A549 (cell line): Measurements from ENCODE around the gene TMEM191C.
"Not testable (repeated sequence)": the region's sequence is repeated elsewhere in the genome, so short reads cannot be mapped to it uniquely, and the experiment has no call there.

ENCODE experiments used
- CEBPB ChIP-seq, 2 experiments: fragments of >200 bp in 1 of 2; sonication (Bioruptor Twin) in 1 of 2; formaldehyde crosslinking in 1 of 2; IDR thresholded peaks; 2 replicates each; pipeline ENCODE4 v1.6.1; 2012 to 2016
- CTCF ChIP-seq: fragments of >200 bp; sonication (Bioruptor Twin); formaldehyde crosslinking; IDR thresholded peaks from 3 replicates; pipeline ENCODE4 v1.5.1; 2016
- EP300 ChIP-seq, 2 experiments: fragments of >200 bp; sonication (Bioruptor Twin); formaldehyde crosslinking; IDR thresholded peaks; 2 replicates in 1 of 2; 3 replicates in 1 of 2; pipeline ENCODE4 v1.6.1; 2016 to 2017
- KDM1A ChIP-seq: fragments of 200-600 bp; sonication (generic); IDR thresholded peaks from 2 replicates; pipeline ENCODE4 v1.6.1; 2016; ENCODE audit warnings: low read depth, mild to moderate bottlenecking
- MAFK ChIP-seq: fragments of 450-650 bp; IDR thresholded peaks from 2 replicates; pipeline ENCODE4 v1.6.1; 2014; ENCODE audit not compliant: partially characterized antibody
- MYC ChIP-seq: IDR thresholded peaks from 2 replicates; pipeline ENCODE4 v1.6.1; 2012; ENCODE audit warnings: mild to moderate bottlenecking, inconsistent platforms, low read length, improper control_type of control experiment, borderline replicate concordance
- PBX3 ChIP-seq: IDR thresholded peaks from 2 replicates; pipeline ENCODE4 v1.6.1; 2012
- PHF8 ChIP-seq: fragments of 200-600 bp; sonication (generic); IDR thresholded peaks from 2 replicates; pipeline ENCODE4 v1.6.1; 2016; ENCODE audit warnings: low read depth, mild to moderate bottlenecking, antibody characterized with exemption, moderate library complexity, borderline replicate concordance
- POLR2A ChIP-seq: IDR thresholded peaks from 2 replicates; pipeline ENCODE4 v1.6.1; 2012; ENCODE audit warnings: mild to moderate bottlenecking, low read length
- TF ChIP-seq, protein P1 (sequence below): fragments of 250-450 bp; sonication (Bioruptor Pico); IDR thresholded peaks from 2 replicates; pipeline ENCODE4 v1.5.0; 2021; ENCODE audit warnings: mild to moderate bottlenecking, moderate library complexity, borderline replicate concordance
- TF ChIP-seq, protein P2 (sequence below): fragments of 200-600 bp; sonication (generic); IDR thresholded peaks from 2 replicates; pipeline ENCODE4 v1.6.1; 2016; ENCODE audit warnings: antibody characterized with exemption, mild to moderate bottlenecking, moderate library complexity

DNA sequence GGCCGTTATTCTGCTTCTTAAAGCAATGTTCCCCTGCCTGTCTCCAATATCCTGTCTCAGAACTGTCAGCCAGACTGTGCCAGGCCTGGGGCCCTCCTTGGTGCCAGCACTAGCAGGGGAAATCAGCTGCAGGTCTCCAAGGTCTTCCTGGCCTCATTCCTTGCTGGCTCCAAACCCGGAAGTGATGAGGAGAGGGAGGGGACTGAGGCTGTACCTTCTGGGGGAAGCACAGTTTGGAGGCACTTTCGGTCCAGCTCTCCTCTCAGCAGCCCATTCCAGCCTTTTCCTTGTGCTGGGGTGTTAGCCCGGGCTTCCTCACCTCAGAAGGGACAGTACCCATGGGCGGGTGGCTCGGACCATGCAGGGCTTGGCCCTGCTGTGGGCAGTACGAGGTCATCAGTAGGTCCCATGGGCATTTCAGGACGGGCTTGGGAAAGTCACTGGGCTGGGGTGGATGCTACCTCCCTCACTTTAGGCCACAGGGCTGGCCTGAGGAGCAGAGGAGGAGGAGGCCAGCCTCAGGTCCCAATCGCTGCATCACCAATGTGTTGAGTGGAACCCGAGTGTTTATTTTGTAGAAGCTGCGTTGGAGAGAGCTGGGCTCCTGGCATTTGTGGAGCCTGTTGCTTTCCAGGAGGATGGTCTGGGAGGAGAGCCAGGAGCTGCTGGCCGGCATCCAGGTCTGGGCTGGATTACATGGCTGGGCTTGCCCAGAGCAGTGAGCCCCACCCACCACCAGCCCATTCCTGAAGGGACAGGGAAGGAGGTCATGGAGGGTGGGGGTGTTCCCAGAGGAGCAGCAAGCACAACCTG is 31.0 kb upstream of the TMEM191C start:
- TF ChIP-seq, protein P1, sequence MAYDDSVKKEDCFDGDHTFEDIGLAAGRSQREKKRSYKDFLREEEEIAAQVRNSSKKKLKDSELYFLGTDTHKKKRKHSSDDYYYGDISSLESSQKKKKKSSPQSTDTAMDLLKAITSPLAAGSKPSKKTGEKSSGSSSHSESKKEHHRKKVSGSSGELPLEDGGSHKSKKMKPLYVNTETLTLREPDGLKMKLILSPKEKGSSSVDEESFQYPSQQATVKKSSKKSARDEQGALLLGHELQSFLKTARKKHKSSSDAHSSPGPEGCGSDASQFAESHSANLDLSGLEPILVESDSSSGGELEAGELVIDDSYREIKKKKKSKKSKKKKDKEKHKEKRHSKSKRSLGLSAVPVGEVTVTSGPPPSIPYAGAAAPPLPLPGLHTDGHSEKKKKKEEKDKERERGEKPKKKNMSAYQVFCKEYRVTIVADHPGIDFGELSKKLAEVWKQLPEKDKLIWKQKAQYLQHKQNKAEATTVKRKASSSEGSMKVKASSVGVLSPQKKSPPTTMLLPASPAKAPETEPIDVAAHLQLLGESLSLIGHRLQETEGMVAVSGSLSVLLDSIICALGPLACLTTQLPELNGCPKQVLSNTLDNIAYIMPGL (CRISPR knock-in tag): not testable (repeated sequence)
- not testable (repeated sequence) for TF ChIP-seq EP300 (IDR thresholded peaks at IDR 0.05); PBX3; CTCF; POLR2A; MYC; MAFK; KDM1A; PHF8; CEBPB (IDR thresholded peaks at IDR 0.05)
- TF ChIP-seq, protein P2, sequence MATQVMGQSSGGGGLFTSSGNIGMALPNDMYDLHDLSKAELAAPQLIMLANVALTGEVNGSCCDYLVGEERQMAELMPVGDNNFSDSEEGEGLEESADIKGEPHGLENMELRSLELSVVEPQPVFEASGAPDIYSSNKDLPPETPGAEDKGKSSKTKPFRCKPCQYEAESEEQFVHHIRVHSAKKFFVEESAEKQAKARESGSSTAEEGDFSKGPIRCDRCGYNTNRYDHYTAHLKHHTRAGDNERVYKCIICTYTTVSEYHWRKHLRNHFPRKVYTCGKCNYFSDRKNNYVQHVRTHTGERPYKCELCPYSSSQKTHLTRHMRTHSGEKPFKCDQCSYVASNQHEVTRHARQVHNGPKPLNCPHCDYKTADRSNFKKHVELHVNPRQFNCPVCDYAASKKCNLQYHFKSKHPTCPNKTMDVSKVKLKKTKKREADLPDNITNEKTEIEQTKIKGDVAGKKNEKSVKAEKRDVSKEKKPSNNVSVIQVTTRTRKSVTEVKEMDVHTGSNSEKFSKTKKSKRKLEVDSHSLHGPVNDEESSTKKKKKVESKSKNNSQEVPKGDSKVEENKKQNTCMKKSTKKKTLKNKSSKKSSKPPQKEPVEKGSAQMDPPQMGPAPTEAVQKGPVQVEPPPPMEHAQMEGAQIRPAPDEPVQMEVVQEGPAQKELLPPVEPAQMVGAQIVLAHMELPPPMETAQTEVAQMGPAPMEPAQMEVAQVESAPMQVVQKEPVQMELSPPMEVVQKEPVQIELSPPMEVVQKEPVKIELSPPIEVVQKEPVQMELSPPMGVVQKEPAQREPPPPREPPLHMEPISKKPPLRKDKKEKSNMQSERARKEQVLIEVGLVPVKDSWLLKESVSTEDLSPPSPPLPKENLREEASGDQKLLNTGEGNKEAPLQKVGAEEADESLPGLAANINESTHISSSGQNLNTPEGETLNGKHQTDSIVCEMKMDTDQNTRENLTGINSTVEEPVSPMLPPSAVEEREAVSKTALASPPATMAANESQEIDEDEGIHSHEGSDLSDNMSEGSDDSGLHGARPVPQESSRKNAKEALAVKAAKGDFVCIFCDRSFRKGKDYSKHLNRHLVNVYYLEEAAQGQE: not testable (repeated sequence)
